ENCODE results near the gene PP2D1. TPM values are rescaled to one million over a fixed set of nuclear protein-coding genes. Genes with fewer than 3 reads are reported as not detected.
A peak's percentile ranks its signal among the peaks of the same experiment; 100 is the strongest.

Gene PP2D1
- total RNA-seq, 2 donors from 2014 or later = not detected

- H3K4me1 ChIP-seq = peaks cover 7% of the 10 kb centered on the region
- no peaks in the 10 kb centered on the region for H3K9me3 ChIP-seq
- H3K4me3 ChIP-seq = peak overlapping the region; percentile 88
- intact Hi-C loops (cut with DNase I) = loop anchor here (5.0 kb wide), 2 partner anchors 95 to 240 kb away; partner anchors contain the start of genes KAT2B and SGO1
- peak overlapping the region; percentile 98 to 99 for H3K9ac ChIP-seq (ENCODE audit: low read depth in 2 of 2, low read length in 2 of 2)
- DNase-seq = peak; percentile 71
- peak overlapping the region; percentile 99 for H3K27ac ChIP-seq
- no peak for TF ChIP-seq CTCF (IDR thresholded peaks at IDR 0.05)
- H3K36me3 ChIP-seq = no peaks in the 10 kb centered on the region
- no peaks in the 10 kb centered on the region for H3K27me3 ChIP-seq
Observed at GRCh38 chr3:19947549-19948225, 64.4 kb downstream of the PP2D1 start.

- peak; percentile 99 for DNase-seq
- intact Hi-C loops (cut with DNase I) = loop anchor here (5.0 kb wide), 2 partner anchors 95 to 240 kb away; partner anchors contain the start of genes KAT2B and SGO1
- no peaks in the 10 kb centered on the region for H3K36me3 ChIP-seq
- peak within 1 kb of the TSS; percentile 88 for H3K4me3 ChIP-seq
- H3K9me3 ChIP-seq = no peaks in the 10 kb centered on the region
- peak within 1 kb of the TSS; percentile 98 to 99 for H3K9ac ChIP-seq (ENCODE audit: low read depth in 2 of 2, low read length in 2 of 2)
- H3K27me3 ChIP-seq = no peaks in the 10 kb centered on the region
- TF ChIP-seq CTCF (IDR thresholded peaks at IDR 0.05) = no peak
- peaks cover 7% of the 10 kb centered on the region for H3K4me1 ChIP-seq
- peak within 1 kb of the TSS; percentile 99 for H3K27ac ChIP-seq
Observed at GRCh38 chr3:19946832-19947548, 65.1 kb downstream of the PP2D1 start, which contains the start of gene RAB5A. TSS of gene RAB5A (plus strand) at chr3:19947097. CDS start at chr3:19950899, 3,802 bp downstream.

GRCh38 chr3:19945969-19946831 is 65.9 kb downstream of the PP2D1 start:
- no peaks in the 10 kb centered on the region for H3K36me3 ChIP-seq
- H3K27me3 ChIP-seq = no peaks in the 10 kb centered on the region
- peak overlapping the region; percentile 99 for H3K27ac ChIP-seq
- peak; percentile 51 for DNase-seq
- peak overlapping the region; percentile 73 to 98 for H3K9ac ChIP-seq (ENCODE audit: low read depth in 2 of 2, low read length in 2 of 2)
- no peaks in the 10 kb centered on the region for H3K9me3 ChIP-seq
- TF ChIP-seq CTCF (IDR thresholded peaks at IDR 0.05) = no peak
- intact Hi-C loops (cut with DNase I) = loop anchor here (5.0 kb wide), 2 partner anchors 96 to 241 kb away; partner anchors contain the start of genes KAT2B and SGO1
- H3K4me1 ChIP-seq = peaks cover 7% of the 10 kb centered on the region
- peak overlapping the region; percentile 88 for H3K4me3 ChIP-seq

- peak overlapping the region; percentile 88 for H3K4me3 ChIP-seq
- peak overlapping the region; percentile 99 for H3K27ac ChIP-seq
- H3K9ac ChIP-seq (ENCODE audit: low read depth in 2 of 2, low read length in 2 of 2) = peak overlapping the region in 1 of 2 donors; percentile 98
- no peaks in the 10 kb centered on the region for H3K36me3 ChIP-seq
- peak; percentile 60 for DNase-seq
- no peaks in the 10 kb centered on the region for H3K27me3 ChIP-seq
- H3K4me1 ChIP-seq = peaks cover 7% of the 10 kb centered on the region
- no peaks in the 10 kb centered on the region for H3K9me3 ChIP-seq
- no peak for TF ChIP-seq CTCF (IDR thresholded peaks at IDR 0.05)
- intact Hi-C loops (cut with DNase I) = loop anchor here (5.0 kb wide), 2 partner anchors 97 to 242 kb away; partner anchors contain the start of genes KAT2B and SGO1
Observed at GRCh38 chr3:19945534-19945933, 66.5 kb downstream of the PP2D1 start.

GRCh38 chr3:19940643-19941042 is 71.4 kb downstream of the PP2D1 start:
- TF ChIP-seq CTCF (IDR thresholded peaks at IDR 0.05) = no peak
- no peaks in the 10 kb centered on the region for H3K27me3 ChIP-seq
- no peak for DNase-seq
- no peaks in the 10 kb centered on the region for H3K36me3 ChIP-seq
- H3K4me1 ChIP-seq = no peaks in the 10 kb centered on the region
- no peak overlapping the region for H3K4me3 ChIP-seq
- no peaks in the 10 kb centered on the region for H3K9me3 ChIP-seq
- no peak overlapping the region for H3K9ac ChIP-seq (ENCODE audit: low read depth in 2 of 2, low read length in 2 of 2)
- intact Hi-C loops (cut with DNase I) = loop anchor here (5.0 kb wide), 1 partner anchor 43 kb away; no protein-coding TSS in a partner anchor
- no peak overlapping the region for H3K27ac ChIP-seq
